ENCODE results near the gene CBY1. TPM values are rescaled to one million over a fixed set of nuclear protein-coding genes. Genes with fewer than 3 reads are reported as not detected.

CBY1 gene
- total and polyA plus RNA-seq, 9 of the 15 experiments (the other 6 are each of a cell fraction or from before 2014, with no cell fraction given), result 5.7 to 19.7 (median 10.8) TPM

DNA sequence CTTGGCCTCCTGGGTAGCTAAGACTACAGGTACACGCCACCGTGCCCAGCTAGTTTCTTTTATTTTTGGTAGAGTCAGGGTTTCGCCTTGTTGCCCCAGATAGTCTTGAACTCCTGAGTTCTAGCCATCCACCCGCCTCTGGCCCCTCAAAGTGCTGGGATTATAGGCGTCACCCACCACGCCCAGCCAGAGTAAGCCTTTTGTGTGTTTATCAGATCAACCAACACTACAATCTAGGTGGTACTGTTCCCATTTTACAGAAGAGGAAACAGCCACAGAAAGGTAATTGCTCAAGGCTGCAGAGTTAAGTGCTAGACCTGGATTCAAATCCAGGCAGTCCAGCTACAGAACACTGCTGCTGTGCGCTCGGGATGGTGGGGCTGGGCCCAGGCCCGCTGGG, 28.5 kb downstream of the CBY1 start:
- H3K4me2 ChIP-seq (ENCODE audit: insufficient read depth, low read length), result no peak overlapping the region; the same call in 1 of the 2 replicates
- H3K4me1 ChIP-seq (replicated peaks in 1 of 2; ENCODE audit: control insufficient read depth in 2 of 2, insufficient read depth in 2 of 2, low read length in 2 of 2), result peaks cover 4 to 13% of the 10 kb centered on the region in 2 experiments; a peak in 4 of 5 replicates
- H3K9me3 ChIP-seq (replicated peaks; ENCODE audit: control insufficient read depth, insufficient read depth, low read depth, low read length), result 0 out of 2 replicates have a peak, but pooled peaks cover 1% of the 10 kb centered on the region
- TF ChIP-seq, protein P1, sequence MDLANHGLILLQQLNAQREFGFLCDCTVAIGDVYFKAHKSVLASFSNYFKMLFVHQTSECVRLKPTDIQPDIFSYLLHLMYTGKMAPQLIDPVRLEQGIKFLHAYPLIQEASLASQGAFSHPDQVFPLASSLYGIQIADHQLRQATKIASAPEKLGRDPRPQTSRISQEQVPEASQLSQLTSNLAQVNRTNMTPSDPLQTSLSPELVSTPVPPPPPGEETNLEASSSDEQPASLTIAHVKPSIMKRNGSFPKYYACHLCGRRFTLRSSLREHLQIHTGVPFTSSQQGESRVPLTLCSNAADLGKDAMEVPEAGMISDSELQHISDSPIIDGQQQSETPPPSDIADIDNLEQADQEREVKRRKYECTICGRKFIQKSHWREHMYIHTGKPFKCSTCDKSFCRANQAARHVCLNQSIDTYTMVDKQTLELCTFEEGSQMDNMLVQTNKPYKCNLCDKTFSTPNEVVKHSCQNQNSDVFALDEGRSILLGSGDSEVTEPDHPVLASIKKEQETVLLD (IDR thresholded peaks at IDR 0.05), result no peak
- TF ChIP-seq SUPT5H (IDR thresholded peaks at IDR 0.05), result peak; percentile 34; the same call in 1 of the 2 replicates
- intact Hi-C loops (cut with micrococcal nuclease), result no loop called here
- POLR2A ChIA-PET, result interaction anchor here (0.7 to 2.2 kb wide), 3 partner anchors 10 to 15 kb away, joined by 3 to 6 read pairs (median 4); no protein-coding TSS in a partner anchor
- peaks cover 66% of the 10 kb centered on the region for H3K36me3 ChIP-seq (ENCODE audit: control insufficient read depth, insufficient read depth, low read length)
- in situ Hi-C loops (cut with MboI), result no loop called here
- FAIRE-seq (no peak), ATAC-seq (no peak), DNase-seq (ENCODE audit: extremely low read depth in 1 of 4, low spot score in 3 of 4) (peak in 1 of 4 experiments; percentile 28)
- CTCF ChIA-PET (ENCODE audit: low intra/inter-chr PET ratio), result no interaction called here
- peaks cover 19% of the 10 kb centered on the region for H3K79me2 ChIP-seq (ENCODE audit: control insufficient read depth, insufficient read depth, low read length)
- H3K9ac ChIP-seq (ENCODE audit: insufficient read depth in 1 of 2, low read depth in 2 of 2, low read length in 2 of 2), result no peak overlapping the region
- H3K27ac ChIP-seq (ENCODE audit: extremely low read depth, low read depth, low read length), result no peak overlapping the region
- 72% methylated on average over 9 of the region's 9 CpGs for WGBS (ENCODE audit: insufficient coverage, low coverage, missing lambda C conversion rate)
- no peak overlapping the region for H3K4me3 ChIP-seq
- H3K27me3 ChIP-seq (ENCODE audit: control insufficient read depth in 2 of 2, insufficient read depth in 2 of 2, low read length in 2 of 2), result no peaks in the 10 kb centered on the region
- no peak overlapping the region for H2AFZ ChIP-seq (ENCODE audit: low read depth, low read length)
- no peaks in the 10 kb centered on the region for H4K20me1 ChIP-seq (replicated peaks; ENCODE audit: control insufficient read depth, insufficient read depth, low read length)
- no peaks in the 10 kb centered on the region for H3K9me1 ChIP-seq (ENCODE audit: control insufficient read depth, insufficient read depth, low read length)
- BruUV-seq (replicated peaks), result no TSS peak

DNA sequence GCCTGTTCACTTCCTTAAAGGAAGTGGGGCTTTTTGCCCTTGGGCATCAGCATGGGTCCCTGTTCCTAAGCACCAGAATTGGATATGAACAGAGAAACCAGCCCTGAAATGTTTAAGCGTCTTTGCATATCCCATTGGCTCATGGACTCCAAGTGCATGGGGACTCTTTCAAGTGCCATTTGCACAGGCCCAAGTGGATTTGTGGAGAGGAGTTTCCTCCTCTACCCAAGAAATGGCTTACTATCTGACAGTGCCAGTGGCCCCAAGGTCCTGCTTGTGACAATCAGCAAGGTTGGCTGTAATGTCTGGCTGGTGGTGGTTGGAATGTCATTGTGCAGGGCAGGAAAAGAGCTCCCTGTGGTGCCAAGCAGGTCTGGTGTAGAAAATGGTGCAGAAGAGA, 29.3 kb downstream of the CBY1 start:
- H3K79me2 ChIP-seq (ENCODE audit: control insufficient read depth, insufficient read depth, low read length), result peaks cover 19% of the 10 kb centered on the region
- in situ Hi-C loops (cut with MboI), result no loop called here
- POLR2A ChIA-PET, result no interaction called here
- H4K20me1 ChIP-seq (replicated peaks; ENCODE audit: control insufficient read depth, insufficient read depth, low read length), result no peaks in the 10 kb centered on the region
- no peaks in the 10 kb centered on the region for H3K27me3 ChIP-seq (ENCODE audit: control insufficient read depth in 2 of 2, insufficient read depth in 2 of 2, low read length in 2 of 2)
- ATAC-seq (no peak), DNase-seq (ENCODE audit: extremely low read depth in 1 of 4, low spot score in 3 of 4) (no peak), FAIRE-seq (no peak)
- peaks cover 0 to 13% of the 10 kb centered on the region in 2 experiments; a peak in 4 of 5 replicates for H3K4me1 ChIP-seq (replicated peaks in 1 of 2; ENCODE audit: control insufficient read depth in 2 of 2, insufficient read depth in 2 of 2, low read length in 2 of 2)
- no peak overlapping the region for H2AFZ ChIP-seq (ENCODE audit: low read depth, low read length)
- CTCF ChIA-PET (ENCODE audit: low intra/inter-chr PET ratio), result no interaction called here
- no peak overlapping the region for H3K4me3 ChIP-seq
- intact Hi-C loops (cut with micrococcal nuclease), result no loop called here
- WGBS (ENCODE audit: insufficient coverage, low coverage, missing lambda C conversion rate), result 100% methylated on average over 1 of the region's 1 CpG
- no peak overlapping the region for H3K4me2 ChIP-seq (ENCODE audit: insufficient read depth, low read length)
- H3K9me3 ChIP-seq (replicated peaks; ENCODE audit: control insufficient read depth, insufficient read depth, low read depth, low read length), result 0 out of 2 replicates have a peak, but pooled peaks cover 1% of the 10 kb centered on the region
- H3K36me3 ChIP-seq (ENCODE audit: control insufficient read depth, insufficient read depth, low read length), result peaks cover 66% of the 10 kb centered on the region
- H3K9ac ChIP-seq (ENCODE audit: insufficient read depth in 1 of 2, low read depth in 2 of 2, low read length in 2 of 2), result no peak overlapping the region
- BruUV-seq (replicated peaks), result no TSS peak
- TF ChIP-seq, protein P2, sequence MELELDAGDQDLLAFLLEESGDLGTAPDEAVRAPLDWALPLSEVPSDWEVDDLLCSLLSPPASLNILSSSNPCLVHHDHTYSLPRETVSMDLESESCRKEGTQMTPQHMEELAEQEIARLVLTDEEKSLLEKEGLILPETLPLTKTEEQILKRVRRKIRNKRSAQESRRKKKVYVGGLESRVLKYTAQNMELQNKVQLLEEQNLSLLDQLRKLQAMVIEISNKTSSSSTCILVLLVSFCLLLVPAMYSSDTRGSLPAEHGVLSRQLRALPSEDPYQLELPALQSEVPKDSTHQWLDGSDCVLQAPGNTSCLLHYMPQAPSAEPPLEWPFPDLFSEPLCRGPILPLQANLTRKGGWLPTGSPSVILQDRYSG (tag; conservative IDR thresholded peaks at IDR 0.05; ENCODE audit: low read depth), result no peak
- TF ChIP-seq, protein P3, sequence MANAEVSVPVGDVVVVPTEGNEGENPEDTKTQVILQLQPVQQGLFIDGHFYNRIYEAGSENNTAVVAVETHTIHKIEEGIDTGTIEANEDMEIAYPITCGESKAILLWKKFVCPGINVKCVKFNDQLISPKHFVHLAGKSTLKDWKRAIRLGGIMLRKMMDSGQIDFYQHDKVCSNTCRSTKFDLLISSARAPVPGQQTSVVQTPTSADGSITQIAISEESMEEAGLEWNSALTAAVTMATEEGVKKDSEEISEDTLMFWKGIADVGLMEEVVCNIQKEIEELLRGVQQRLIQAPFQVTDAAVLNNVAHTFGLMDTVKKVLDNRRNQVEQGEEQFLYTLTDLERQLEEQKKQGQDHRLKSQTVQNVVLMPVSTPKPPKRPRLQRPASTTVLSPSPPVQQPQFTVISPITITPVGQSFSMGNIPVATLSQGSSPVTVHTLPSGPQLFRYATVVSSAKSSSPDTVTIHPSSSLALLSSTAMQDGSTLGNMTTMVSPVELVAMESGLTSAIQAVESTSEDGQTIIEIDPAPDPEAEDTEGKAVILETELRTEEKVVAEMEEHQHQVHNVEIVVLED (CRISPR knock-in tag; IDR thresholded peaks at IDR 0.05), result no peak
- no peak for TF ChIP-seq RB1 (IDR thresholded peaks at IDR 0.05; ENCODE audit: low read depth)
- no peaks in the 10 kb centered on the region for H3K9me1 ChIP-seq (ENCODE audit: control insufficient read depth, insufficient read depth, low read length)
- H3K27ac ChIP-seq (ENCODE audit: extremely low read depth, low read depth, low read length), result no peak overlapping the region
